ENCODE results near the gene DDX5. TPM values are rescaled to one million over a fixed set of nuclear protein-coding genes. Genes with fewer than 3 reads are reported as not detected.
A peak's percentile ranks its signal among the peaks of the same experiment; 100 is the strongest.

Gene DDX5
- total and polyA plus RNA-seq, 2 of the 13 experiments (the other 11 are each of a cell fraction or from before 2014, with no cell fraction given): 503 to 684 TPM

GRCh38 chr17:64506576-64507412 is 705 bp upstream of the DDX5 start, which contains the start of gene CEP95 (continued):
- peak; percentile 71 for TF ChIP-seq MEF2D (CRISPR knock-in tag; IDR thresholded peaks at IDR 0.05)
- TF ChIP-seq ARID2 (CRISPR knock-in tag; IDR thresholded peaks at IDR 0.05; ENCODE audit: borderline replicate concordance): 0 out of 2 replicates have a peak, but pooled peaks have one; percentile 46
- TF ChIP-seq HES4 (CRISPR knock-in tag; IDR thresholded peaks at IDR 0.05; ENCODE audit: borderline replicate concordance): peak; percentile 92
- peak; percentile 90 for TF ChIP-seq MYPOP (CRISPR knock-in tag; IDR thresholded peaks at IDR 0.05)
- TF ChIP-seq GLMP (CRISPR knock-in tag; IDR thresholded peaks at IDR 0.05; ENCODE audit: borderline replicate concordance): no peak
- TF ChIP-seq, protein P1, sequence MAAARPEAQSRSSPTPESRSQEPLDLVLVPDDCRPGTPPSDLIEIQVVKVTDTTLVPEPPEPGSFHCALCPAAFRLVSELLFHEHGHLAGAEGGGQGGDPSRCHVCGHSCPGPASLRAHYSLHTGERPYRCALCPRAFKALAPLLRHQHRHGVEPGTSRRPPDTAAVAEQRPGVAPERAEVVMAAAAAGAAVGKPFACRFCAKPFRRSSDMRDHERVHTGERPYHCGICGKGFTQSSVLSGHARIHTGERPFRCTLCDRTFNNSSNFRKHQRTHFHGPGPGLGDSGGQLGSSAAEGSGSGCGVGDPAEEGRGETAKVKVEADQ (CRISPR knock-in tag; IDR thresholded peaks at IDR 0.05; ENCODE audit: borderline replicate concordance): 0 out of 2 replicates have a peak, but pooled peaks have one; percentile 76
- peak; percentile 30 for TF ChIP-seq TAF15 (IDR thresholded peaks at IDR 0.05; ENCODE audit: low read depth, low read length, poor library complexity, severe bottlenecking)
- no peak; the same call in 1 of the 2 replicates for TF ChIP-seq ZNF383 (CRISPR knock-in tag; IDR thresholded peaks at IDR 0.05; ENCODE audit: borderline replicate concordance)
- no peak for TF ChIP-seq REPIN1 (CRISPR knock-in tag; IDR thresholded peaks at IDR 0.05; ENCODE audit: borderline replicate concordance, low read depth)
- peak; percentile 92 for TF ChIP-seq MEIS2 (CRISPR knock-in tag; IDR thresholded peaks at IDR 0.05)
- TF ChIP-seq ZBTB25 (CRISPR knock-in tag; IDR thresholded peaks at IDR 0.05): peak; percentile 87
- TF ChIP-seq ZNF850 (CRISPR knock-in tag; conservative IDR thresholded peaks at IDR 0.05): 0 out of 2 replicates have a peak, but pooled peaks have one; percentile 72
- peak; percentile 82 for TF ChIP-seq SALL1 (CRISPR knock-in tag; IDR thresholded peaks at IDR 0.05)
- TF ChIP-seq ZNF224 (CRISPR knock-in tag; IDR thresholded peaks at IDR 0.05): 0 out of 2 replicates have a peak, but pooled peaks have one; percentile 83
- no peak for TF ChIP-seq FOSL1 (CRISPR knock-in tag; IDR thresholded peaks at IDR 0.05; ENCODE audit: borderline replicate concordance)
- TF ChIP-seq SSRP1 (CRISPR knock-in tag; IDR thresholded peaks at IDR 0.05): no peak
- TF ChIP-seq DDIT3 (CRISPR knock-in tag; IDR thresholded peaks at IDR 0.05): no peak
- TF ChIP-seq U2AF2 (IDR thresholded peaks at IDR 0.05; ENCODE audit: low read depth, low read length): peak; percentile 33; the same call in 1 of the 2 replicates
- TF ChIP-seq ELF3 (CRISPR knock-in tag; IDR thresholded peaks at IDR 0.05): peak; percentile 51
- TF ChIP-seq MLX (CRISPR knock-in tag; IDR thresholded peaks at IDR 0.05): no peak; the same call in 1 of the 2 replicates
- TF ChIP-seq SMARCE1 (IDR thresholded peaks at IDR 0.05; ENCODE audit: borderline replicate concordance): no peak
- no peak for TF ChIP-seq ZNF432 (CRISPR knock-in tag; IDR thresholded peaks at IDR 0.05; ENCODE audit: borderline replicate concordance)
- TF ChIP-seq ZNF891 (CRISPR knock-in tag; IDR thresholded peaks at IDR 0.05): peak; percentile 89
- TF ChIP-seq TOPORS (CRISPR knock-in tag; IDR thresholded peaks at IDR 0.05): no peak

Data from HepG2 (cell line).